CD4-positive, alpha-beta T cell treated with Interleukin-10 for 1 hour (primary cell): ENCODE data around the gene EFCAB8.

ENCODE experiments used
- DNase-seq: peaks from one replicate; pipeline ENCODE4 v3.0.0-alpha.2; 2020

Gene EFCAB8

GRCh38 chr20:32989507-32990283 lies 131.0 kb downstream of the EFCAB8 start:
- no peak for DNase-seq

DNA sequence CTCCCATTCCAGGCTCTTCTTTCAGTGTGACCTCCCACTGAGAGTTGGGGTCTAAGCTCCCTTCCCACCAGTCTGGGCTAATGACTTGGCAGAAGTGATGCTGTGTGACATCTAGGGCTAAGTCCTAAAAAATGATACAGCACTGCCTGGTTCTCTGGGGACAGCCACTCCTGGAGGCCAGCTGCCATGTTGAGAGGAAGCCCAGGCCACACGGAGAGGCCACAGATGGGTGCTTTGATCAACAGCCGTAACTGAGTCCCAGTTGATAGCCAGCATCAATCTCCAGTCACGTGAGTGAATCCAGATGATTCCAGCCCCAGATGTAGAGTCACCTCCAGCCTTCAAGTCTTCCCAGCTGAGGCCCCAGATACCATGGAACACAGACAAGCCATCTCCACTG lies 131.7 kb downstream of the EFCAB8 start:
- no peak for DNase-seq

- DNase-seq = no peak
These were observed 132.7 kb downstream of the EFCAB8 start for GRCh38 chr20:32991383-32991782.

DNA sequence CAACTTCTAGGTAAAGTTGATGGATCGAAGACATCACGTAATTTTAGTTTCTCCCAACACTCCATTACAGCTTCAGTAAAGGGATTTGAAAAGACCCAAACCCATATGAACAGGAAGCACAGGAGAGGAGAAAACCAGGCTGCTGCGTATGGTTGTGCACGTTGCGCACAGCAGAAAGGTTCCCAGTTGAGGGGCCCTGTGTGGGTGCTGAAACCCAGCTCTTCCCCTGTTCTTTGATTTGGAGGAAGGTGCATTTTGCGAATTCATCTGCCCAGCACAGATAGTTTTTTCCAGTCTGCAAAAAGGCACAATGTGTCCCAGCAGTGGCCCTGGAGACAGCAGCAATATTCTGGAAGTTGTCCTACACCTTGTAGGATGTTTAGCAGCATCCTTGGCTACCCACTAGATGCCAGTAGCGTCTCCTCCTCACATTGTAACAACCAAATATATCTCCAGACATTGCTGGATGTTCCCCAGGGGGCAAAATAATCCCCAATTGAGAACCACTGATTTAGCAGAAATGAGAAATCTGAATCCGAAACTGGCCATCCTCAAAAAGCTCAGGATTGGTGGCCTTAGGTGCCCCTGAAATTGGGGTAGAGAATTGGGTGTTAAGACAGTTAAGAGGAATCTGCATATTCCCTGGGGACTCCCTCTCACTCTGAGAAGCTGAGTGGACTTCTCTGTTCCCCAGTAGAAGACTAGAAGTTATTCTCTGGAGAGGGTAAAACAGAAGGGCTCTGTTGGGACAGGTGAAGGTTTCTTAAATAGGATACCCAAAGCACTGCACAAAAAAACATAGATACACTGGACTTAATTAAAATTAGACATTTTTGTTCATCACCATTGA lies 133.3 kb downstream of the EFCAB8 start:
- no peak for DNase-seq

- no peak for DNase-seq
These were observed 134.8 kb downstream of the EFCAB8 start for GRCh38 chr20:32993496-32994050.

- no peak for DNase-seq
These were observed 137.1 kb downstream of the EFCAB8 start for GRCh38 chr20:32995802-32996201.

DNA sequence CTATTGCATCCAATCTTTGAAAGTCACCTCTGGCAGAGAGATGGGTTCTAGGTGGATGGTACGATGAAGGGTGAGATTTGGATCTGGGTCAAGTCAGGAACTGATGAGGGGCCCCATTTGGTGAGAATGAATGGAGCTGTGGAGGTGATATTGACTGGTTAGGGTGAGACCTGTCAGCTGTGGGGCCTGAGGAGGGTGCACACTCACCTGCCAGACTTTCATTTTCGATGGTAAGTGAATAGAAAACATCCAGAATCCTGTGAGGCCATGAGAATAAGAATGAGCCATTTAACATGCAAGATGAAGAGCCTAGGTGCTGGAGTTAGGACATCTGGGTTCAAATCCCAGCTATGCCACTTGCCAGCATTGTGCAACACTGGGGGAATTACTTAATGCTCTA lies 138.7 kb downstream of the EFCAB8 start:
- DNase-seq = no peak

DNA sequence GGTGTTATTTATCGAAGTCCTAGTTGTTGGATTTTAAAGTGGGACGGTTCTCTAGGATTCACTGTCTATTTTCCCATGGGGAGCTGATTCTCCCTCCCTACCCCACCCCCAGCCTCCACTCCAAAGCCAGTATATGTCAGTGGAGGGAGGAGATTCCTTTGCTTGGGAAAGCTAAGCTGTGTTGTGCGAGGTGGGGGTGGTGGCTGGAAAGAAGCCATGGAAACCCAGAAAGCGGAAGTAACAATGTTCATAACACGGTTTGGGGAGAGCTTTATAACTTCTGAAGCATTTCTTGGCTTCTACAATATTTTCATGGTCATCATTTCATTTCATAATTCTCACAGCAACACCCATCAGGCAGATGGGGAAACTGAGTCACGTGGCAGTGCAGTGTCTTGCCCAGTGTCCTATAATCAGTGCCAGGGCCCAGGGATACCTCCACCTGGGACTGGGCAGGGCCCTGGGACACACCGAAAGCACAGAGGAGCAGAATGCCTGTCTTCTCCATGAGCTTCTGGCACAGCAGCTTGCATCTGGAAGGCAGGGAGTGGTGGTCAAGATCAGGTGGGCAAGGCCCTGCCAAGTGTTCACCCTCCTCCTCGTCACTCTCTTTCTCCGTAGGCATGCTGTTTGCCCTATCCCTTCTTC lies 141.0 kb downstream of the EFCAB8 start:
- no peak for DNase-seq

DNA sequence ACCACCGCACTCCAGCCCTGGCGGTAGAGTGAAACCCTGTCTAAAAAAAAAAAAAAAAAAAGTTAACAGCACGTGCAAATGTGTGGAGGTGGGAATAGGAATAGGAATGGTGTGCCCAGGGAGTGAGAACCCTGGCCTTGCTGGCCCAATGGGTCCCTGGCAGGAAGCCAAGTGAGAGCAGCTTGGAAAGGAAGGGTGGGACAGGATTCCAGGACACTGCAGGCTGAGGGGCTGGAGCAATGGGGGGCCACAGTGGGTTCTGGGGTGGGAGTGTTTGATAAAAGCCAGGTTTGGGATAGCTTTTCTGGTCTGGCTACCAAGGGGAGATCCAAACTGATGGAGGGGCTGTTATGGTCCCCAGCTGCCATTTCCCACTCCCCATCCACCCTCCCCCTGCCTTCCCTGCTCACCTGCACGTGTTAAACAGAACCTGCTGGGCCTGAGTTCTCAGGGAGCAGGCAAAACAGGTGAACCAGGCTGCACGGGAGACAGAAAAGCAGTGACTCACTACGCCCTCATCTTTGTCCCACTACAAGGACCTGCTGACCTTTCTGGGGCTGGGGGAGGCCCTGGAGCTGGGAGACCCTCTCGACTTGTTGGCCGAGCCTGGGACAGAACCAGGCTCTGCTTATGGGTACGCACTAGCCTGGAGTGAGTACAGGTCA lies 142.2 kb downstream of the EFCAB8 start:
- no peak for DNase-seq

DNA sequence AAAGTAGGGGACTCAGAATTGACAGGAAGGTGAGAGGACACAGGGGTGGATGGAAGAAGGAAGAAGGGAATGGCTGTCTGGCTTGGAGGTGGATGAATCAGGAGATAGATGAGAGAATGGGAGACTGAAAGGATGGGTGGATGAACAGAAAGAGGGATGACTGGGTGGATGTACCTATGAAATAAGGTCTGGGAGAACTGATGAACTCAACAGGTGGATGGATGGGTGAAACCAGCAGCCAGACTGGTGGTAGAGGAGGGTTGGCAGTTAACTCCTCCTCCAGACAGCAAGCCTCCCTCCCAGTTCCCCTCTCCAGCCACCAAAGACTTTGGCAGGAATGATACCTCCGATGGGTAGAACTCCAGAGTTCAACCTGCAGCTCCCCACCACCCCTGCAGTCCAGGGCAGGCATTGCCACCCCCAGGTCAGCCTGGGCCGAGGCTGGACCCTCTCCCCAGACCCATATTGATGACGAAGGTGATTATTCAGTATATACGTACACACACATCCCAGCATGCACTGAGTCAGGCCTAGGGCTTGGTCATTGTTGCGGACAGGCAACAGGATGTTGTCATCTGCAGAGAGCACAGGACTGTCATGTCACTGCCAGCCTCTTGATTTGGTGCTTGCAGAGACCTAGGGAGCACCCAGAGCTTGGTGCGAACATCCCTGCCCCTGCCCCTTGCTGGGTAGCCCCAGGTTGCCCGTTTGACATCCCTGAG lies 143.5 kb downstream of the EFCAB8 start:
- DNase-seq = no peak

DNA sequence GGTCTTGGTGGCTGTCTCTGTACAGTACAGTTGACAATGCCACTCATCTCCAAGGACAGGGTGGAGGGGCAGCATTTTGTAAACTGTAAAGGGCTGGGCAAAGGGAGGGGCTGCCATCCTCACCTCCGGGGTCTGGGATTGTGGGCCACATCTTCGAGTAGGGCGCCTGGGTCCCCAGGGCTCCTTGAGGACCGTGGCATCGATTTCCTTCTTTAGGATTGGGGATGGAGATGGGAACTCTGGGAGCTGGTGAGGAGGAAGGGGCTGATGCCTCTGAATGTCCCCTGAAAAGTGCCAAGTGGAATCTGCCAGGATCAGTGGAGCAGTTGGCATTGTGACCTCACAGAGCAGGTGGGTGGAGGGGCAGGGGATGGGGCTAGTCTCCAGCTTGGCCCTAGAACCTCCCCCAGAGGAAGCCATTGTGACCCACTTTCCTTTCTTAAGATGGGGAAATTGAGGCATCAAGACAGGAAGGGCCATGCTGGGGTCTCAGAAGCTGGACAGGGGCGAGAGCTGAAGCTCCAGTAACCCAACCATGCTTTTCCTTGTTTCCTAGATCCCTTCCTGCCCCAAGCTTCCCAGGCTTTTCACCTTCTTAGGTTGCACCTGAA lies 145.5 kb downstream of the EFCAB8 start, which contains the start of gene SUN5:
Gene SUN5 (minus strand): TSS at position 293 of the 611 bp plus-strand sequence. CDS start 93 bp downstream, at position 200.
- DNase-seq = no peak

DNA sequence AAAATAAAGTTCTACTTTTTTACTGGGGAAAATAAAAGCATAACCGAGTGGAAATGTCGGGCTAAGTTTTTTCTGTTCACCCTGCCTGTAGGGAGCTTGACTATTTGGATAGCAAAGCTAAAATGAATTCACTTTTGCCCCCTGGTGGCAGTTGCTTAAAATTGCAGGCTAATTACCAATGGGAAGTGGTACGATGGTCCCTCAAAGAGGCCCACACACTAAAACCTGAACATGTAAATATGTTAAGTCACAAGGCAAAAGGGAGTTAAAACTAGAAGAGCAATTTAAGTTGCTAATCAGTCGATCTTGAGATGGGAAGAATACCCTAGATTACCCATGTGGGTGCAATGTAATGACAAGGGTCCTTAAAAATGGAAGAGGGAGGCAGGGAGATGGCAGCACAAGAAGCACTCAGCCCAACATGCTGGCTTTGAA lies 146.4 kb downstream of the EFCAB8 start:
- DNase-seq = peak; percentile 50

- DNase-seq = no peak
These were observed 147.4 kb downstream of the EFCAB8 start for GRCh38 chr20:33005908-33006775.

- no peak for DNase-seq
These were observed 148.2 kb downstream of the EFCAB8 start for GRCh38 chr20:33006776-33007375.

DNA sequence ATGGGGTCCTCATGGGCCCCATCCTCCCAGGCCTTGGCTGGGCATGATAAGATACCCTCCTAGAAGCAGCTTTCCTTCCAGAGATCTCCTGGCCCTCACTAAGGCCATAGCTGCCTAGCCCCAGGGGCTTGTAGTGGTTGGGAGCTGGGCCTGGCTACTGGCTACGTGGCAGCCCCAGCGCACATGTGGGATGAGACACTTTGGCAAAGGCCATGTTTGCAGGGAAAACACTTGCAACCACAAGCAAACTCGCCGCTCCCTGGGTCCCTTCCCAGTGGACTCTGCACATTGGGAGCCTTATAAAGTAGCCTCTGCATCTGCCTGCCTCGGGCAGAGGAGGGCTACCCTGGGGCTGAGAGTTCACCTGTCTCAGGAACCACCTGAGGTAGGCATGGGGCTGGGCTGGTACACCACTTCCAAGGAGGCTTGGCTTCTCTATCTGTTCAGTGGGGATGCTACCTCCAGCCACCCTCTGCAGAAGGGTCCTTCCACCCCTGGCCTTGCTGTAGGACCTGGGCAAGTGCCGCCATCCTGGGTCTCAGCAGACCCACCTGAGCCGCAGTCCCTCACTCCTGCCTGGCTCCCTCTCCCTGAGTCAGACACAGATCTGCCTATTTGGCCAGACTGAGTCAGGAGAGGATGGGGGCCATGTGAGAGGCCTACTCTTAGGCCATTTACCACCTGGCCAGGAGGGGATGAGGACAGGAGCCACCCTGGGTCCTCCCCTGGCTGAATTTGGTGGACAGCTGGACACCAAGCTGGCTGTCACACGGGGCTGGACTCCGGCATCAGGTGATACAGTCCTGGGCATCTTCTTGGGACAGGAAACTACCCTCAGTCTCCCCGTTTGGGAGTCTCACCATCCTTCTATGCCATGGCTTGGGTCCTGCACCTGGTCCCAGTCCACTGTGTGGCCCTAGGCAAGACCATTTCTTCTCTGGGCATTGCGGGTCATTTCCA lies 148.9 kb downstream of the EFCAB8 start, which contains the start of gene BPIFB2:
Gene BPIFB2 (plus strand): TSS at position 329 of the 960 bp plus-strand sequence. CDS start 871 bp downstream, outside the sequence.
- DNase-seq = no peak

DNA sequence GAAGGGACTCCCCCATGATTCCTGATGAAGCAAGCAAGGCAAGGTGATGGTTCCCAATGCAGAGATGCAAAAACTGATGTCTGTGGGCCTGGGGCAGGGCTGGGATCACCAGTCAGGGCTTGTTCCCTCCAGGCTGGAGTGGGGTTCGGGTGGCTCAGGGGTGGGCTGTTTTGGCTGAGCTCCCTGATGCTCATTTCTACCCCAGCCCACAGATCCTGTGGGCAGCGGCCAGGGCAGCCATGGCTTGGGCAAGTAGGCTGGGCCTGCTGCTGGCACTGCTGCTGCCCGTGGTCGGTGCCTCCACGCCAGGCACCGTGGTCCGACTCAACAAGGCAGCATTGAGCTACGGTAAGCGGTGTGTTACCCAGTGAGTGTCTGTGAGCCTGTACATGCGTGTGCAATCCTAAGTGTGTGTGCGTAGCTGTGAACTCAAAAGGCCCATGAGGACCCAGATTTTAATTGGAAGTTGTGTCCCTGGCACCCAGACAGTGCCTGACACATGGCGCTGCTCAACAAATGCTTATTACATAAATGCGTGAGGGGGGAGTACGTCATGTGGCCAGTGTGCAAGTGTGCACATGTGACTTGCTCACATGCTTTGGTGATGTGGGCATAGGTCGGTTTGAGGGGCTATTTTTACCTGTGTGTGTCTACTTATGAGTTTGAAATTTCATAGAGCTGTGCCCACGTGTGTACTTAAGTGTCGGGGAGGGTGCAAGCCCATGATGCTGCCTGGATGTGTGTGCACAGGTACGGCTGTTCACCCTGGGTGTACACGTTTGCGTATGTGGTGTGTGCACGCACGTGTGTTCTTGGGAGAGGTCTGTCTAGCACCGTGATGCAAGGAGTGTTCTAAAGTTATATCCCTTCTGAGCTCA lies 149.9 kb downstream of the EFCAB8 start:
- no peak for DNase-seq
